DMS153 (cell line): Measurements from ENCODE around the gene B9D2.

Experiments
- DNase-seq: peaks from one replicate; lab custom pipeline; 2025; lab: John Stamatoyannopoulos, UW

The B9D2 gene

DNA sequence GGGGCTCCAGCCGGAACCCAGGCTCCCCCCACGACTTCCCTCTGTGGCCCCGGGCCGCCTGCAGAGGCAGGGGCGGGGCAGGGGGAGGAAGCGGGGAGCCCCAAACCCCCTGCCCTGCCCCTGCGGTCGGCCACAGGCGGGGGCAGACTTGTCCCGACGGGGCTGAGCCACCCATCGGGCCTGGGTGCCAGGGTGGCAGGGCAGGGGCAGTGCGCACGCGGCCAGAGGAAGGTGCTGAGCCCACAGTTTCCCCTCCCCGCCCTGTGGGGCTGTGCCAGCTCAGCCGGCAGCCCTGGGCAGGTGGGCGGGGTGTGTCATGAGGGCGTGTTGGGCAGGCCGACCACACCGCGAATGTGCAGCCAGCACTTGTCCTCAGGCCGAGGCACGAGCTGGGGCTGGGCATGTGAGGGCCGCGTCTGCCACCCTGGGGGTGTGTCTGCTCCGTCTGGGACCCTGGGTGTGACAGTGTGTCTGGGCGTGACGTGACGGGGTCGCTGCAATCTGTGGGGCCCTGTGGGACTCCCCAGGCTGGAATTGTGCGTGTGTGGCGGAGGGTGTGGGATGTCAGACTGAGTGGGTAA, 36.3 kb downstream of the B9D2 start:
- peak; percentile 32 for DNase-seq

DNA sequence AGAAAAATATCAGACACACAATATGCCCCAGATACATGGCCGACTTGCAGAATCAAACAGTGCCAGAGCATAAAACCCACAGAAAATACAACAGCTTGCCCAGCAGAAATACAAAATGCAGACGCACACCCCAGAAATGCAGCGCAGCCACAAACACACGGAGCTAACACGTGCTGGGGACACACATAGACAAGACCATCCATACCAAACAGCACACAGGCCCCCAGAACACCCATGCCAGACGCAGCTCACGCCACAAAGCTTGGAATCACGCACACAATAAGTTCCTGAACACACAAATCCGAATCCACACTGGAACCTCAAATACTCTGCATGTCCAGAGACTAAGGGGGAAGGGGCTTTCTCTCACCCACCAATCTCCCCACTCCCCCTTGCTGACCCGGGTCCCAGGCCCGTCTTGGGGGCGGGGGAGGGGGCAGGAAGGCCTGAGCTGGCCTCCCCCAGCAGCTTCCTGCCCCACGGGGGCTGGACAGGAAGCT, 36.8 kb downstream of the B9D2 start:
- DNase-seq = no peak

DNA sequence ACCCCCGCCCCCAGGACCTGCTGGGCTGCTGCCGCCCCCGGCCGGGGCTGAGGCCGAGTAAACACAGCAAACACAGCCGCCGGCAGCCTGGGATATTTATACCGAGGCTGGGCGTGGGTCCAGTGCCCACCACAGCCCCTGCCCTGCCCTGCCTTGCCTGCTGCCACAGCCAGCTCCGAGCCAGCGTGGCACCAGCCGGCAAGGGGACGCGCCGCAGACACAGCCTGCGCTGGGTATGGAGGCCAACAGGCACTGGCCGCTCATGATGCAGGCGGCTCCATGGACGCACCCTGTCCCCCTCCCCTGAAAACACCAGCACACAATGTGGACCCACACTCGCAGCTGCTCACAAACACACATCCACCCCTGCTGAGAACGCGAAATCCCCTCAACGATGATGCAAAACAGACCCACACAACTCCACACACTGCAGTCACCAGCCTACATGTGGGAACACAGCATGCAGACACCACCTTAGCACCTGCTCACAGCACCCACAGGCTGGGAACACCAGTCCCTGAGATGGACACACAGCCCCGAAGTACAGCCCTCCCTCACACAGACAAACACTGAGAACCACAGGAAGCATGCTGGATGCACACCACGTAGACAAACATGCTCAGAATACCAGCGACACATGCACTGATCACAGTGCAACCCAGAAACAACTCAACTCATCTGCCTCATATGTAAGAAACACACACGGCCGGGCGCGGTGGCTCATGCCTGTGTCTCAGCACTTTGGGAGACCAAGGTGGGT, 37.8 kb downstream of the B9D2 start:
- DNase-seq = no peak

DNA sequence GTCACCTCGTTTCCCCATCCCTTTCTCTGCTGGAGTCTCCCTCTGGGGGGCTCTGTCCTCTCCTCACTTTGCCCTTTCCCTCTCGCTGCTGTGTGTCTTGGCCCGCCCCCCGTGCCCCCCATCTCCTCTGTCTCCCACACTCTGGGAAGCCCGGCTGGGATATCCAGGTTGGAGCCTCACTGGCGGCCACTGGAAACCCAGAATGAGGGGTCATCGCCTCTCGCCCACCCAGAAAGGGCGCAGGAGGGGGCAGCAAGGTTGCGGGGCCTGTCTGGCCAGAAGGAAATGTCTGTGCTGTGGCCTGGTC, 38.4 kb downstream of the B9D2 start:
- DNase-seq = no peak

DNA sequence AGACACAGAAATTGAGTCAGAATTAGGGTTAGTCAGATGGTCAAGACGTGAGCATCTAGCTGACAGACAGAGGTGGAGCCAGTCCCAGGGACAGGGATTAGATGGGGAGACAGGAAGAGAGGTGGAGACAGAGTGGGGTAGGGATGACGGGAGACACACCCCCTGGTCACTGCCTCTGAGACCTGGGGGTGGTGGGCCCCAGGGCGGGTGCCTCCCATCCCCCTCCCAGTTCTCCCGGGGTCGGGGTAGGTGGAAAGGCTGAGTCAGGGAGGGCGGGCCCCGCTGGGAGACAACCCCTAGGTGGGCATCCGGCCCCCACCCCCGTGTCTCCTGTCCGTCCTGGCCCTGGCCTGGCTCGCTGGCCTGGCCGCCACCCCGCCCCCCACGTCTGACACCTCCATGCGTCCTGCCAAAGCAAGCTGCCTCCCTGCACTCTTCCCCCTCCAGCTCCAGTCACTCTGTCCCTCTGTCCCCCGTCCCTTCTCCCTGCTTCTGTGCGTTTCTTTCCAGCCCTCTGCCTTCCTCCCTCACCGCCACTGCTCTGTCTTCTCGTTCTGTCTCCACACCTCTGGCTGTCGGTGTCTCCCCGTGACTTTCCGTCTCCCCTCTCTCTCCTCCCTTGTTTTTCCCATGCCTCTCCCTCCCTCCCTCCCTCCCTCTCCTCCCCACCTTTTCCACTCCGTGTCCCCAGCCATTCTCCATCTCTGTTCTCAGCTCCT, 38.9 kb downstream of the B9D2 start:
- no peak for DNase-seq

DNA sequence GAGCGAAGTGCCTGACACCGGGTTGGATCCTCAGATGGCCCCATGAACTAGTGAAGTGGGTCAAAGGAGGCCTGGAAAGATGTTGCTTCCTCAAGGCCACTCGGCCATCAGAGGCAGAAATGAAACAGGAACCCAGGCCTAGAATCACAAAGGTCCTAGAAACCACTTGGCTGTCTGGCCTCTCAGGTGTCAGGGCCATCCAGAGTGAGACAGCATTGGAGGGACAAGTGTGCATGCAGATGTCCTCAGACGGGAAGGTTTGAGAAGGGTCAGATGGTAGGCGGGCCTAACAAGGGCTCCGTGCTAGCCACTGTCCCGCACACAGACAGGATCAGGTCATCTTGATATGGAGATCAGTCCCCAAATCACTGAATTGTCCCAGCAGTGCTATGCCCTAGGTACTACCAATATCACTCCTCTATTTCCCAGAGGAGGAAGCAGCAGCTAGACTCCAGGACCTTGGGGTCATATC, 39.7 kb downstream of the B9D2 start:
- DNase-seq = no peak

DNA sequence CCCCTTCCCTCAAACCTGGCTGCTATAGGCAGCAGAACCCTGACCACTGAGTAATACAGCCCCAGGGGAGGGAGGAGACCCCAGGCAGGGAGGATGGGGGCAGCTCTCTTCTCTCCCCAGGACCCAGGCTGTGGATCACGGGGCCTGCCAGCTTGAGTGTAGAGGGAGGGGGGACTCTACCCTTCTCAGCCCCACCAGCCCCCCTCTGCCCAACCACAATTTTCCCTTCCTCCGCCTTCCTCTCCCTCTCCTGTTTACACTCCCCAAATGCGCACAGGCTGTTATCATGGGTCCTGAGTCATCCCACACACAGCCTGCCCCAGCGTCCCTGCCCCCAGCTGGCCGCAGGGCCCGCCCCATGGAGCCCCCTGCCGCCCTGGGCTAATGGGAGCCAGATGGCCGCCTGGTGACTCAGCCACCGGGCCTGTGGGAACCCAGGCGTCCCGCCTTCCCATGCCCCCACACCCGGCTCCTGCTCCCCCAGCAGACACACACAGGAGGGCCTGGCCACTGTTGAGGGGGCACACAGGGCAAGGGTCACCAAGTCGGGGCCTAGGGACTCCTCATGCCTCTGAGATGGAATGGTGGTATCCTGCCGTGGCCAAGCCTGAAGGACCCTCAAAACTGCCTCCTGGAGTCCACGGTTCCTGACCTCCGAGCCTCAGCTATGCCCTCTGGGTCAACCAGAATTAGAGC, 40.4 kb downstream of the B9D2 start:
- no peak for DNase-seq

DNA sequence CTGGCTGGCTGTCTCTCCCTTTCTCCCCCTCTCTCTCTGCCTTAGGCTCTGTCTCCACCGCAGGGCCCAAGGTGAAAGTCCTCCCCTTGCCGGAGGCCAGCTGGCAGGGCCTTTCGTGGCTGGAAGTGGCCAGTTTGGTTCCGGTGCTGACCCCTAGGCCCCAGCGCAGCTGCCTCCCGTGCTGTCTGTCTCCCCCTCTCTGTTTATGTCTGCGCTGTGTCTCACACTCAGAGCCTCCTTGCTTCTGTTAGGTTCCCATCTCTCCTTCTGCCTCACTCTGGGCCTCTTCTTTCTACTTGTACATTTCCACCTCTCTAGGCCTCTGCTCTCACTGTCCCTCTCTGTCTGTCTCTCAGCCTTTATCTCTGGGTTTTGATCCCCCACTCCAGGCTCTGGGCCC, 40.9 kb downstream of the B9D2 start:
- no peak for DNase-seq

DNA sequence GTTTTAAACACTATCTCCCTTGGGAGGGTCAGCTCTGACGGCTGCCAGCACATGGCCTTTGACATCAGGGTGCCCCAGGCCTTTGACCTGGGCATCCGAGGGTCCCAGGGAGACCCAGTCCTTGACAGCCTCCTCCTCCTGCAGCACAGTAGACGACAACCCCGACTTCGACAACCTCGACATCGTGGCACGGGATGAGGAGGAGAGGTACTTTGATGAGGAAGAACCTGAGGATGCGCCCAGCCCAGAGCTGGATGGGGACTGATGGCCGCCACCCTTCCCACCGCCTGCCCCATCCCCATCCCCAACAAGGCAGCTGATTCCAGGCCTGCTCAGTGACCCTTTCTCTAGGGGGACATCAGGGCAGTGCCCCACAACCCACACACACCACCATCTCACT, 41.5 kb downstream of the B9D2 start:
- DNase-seq = no peak

DNA sequence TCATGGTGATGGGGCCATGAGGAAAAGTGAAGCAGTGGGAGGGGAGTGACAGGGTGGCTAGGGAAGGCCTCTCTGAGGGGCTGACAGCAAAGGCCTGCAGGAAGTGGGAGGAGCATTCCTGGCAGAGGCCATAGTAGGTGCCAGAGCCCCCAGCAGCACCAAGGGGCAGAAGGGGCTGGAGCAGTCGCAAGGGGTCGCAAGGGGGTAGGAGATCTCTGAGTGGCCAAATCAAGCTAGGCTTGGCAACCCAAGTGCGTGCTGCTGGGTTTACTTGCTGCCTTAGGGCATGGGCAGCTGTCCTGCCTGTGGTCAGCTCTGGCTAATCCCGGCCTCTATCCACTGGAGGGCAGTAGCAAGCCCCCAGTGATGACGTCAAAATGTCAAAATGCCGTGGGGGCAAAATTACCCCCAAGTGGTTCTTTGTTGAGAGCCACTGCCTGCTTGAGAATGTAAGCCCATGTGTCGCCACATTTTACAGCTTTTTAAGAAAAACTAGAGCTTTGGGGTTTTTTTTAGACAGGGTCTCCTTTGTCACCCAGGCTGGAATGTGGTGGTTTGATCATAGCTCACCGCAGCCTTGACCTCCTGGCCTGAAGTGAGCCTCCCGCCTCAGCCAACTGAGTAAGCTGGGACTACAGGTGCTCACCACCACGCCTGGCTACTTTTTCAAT, 42.2 kb downstream of the B9D2 start:
- DNase-seq = no peak

DNA sequence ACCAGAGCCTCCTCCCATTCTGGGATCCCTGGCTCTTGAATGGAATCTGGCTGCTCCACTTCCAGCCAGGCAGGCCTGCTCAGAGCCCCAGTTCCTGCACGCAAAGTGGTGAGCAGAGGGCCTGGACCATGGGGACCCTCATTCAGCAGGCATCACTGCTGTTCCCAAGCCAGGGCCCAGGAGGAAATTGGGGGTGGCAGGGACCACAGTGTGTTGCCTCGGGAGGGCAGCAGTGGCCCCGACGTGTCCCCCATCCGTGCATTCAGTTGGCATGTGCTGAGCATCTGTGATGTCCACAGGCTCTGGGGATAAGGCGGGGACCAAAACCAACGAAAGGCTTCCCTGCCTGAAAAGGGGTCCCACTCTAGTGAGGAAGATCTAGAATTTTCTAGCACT, 42.7 kb downstream of the B9D2 start:
- DNase-seq = no peak

DNA sequence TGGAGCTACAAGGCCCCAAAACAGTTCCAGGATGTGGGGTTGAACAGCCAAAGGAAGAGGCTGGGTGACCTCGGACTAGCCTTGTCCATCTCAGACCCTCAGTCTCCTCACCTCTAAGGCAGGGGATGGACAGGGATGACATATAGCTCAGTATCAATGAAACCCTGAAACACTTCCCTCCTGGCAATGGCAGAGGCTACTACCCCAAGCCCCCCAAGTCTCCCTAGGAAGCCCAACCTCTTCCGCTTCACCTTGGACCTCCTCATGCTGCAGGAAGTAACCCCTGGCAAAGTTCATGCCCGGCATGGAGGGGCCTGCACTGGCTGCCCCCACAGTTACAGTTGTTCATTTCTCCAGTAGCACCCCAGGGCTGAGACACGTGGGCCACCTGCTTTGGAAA, 43.4 kb downstream of the B9D2 start:
- DNase-seq = no peak

DNA sequence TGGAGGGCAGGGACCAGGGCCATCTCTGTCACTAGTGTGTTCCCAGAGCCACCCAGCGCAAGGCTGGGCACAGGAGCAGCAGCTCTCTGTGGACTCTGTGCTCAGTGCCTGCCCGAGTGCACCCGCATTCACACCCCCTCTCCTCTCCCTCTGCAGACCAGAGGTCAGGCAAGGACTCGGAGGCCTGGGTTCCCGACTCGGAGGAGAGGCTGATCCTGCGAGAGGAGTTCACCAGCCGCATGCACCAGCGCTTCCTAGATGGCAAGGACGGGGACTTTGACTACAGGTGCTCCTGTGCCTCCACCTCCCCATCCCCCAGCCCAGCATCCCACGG, 43.8 kb downstream of the B9D2 start:
- no peak for DNase-seq

DNA sequence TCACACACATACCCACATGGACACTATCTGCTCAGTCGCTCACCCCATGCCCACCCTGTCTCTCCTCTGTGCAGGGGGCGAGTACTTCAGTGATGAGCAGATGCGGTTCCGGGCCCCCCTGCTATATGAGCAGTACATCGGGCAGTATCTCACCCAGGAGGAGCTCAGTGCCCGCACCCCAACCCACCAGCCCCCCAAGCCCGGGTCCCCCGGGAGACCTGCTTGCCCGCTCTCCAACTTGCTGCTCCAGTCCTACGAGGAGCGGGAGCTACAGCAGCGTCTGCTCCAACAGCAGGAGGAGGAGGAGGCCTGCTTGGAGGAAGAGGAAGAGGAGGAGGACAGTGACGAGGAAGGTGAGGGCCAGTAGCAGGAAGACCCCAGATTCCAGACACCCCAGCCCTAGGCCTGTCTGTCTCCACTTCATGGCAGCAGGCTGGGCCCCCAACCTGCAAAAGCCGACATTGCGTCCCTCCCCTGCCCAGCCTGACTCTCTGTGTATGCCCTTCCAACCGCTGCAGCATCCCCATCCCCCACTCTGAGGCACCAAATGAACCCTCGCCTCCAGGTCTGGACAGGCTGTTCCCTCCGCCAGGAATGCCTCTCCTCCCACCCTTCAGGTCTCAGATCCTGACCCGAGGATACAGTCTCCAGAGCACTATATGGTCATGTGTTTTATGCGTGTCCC, 44.3 kb downstream of the B9D2 start:
- DNase-seq = no peak

DNA sequence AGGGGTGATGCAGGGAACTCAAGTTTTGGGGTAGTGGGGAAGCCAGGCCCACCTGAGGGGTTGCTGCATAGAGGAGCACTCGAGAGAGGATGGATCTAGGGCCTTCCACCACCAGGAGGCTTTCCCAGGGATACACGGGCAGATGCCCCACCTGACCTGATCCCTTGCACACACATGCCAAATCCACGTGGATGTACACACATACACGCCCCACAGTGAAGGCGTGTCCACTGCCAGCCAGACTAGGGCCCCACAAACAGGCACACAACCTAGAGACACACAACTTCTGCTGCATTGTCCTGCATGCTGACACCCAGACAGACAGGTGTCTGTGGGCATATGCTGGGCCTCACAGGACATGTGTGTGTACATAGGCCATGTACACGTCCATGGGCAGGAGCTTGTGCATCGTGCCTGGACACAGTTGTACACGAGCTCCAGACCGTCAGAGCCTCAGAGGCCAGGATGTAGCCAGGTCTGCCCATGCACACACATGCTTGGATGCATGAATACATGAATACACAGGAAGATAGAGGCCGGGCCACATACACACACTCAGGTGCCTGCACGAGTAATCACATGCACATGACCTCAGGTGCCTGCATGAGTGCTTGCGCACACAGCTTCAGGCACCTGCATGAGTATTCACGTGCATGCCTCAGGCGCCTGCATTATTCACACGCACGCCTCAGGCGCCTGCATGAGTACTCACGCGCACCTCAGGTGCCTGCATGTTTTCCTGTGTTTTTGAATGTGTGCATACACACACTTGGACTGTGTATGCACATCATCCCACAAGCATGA, 45.1 kb downstream of the B9D2 start:
- no peak for DNase-seq

DNA sequence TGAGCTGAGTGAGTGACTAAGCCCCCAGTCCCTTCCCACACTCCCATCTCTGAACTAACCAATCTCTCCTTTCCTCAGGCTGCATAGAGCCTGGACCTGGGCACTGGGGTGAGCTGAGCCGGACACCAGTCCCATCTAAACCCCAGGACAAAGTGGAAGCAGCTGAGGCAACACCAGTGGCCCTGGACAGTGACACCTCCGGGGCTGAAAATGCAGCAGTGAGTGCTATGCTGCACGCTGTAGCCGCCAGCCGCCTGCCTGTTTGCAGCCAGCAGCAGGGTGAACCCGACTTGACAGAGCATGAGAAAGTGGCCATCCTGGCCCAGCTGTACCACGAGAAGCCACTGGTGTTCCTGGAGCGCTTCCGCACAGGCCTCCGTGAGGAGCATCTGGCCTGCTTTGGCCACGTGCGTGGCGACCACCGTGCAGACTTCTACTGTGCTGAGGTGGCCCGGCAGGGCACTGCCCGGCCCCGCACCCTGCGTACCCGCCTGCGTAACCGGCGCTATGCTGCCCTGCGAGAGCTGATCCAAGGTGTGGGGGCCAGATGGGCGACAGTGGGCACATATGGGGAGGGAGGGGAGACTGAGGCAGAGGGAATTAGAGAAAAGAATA, 47.5 kb downstream of the B9D2 start:
- no peak for DNase-seq

DNA sequence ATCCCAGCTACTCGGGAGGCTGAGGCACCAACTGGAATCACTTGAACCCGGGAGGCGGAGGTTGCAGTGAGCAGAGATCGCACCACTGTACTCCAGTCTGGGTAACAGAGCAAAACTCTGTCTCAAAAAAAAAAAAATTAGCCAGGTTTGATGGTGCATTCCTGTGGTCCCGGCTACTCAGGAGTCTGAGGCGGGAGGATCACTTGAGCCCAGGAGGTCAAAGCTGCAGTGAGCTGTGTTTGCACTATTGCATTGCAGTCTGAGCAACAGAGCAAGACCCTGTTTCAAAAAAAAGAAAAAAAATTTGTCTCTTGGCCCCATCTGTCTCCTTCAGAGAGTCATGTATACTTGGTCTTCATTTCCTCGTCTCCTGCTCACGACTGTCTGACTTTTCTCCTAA, 52.3 kb downstream of the B9D2 start:
- no peak for DNase-seq

DNA sequence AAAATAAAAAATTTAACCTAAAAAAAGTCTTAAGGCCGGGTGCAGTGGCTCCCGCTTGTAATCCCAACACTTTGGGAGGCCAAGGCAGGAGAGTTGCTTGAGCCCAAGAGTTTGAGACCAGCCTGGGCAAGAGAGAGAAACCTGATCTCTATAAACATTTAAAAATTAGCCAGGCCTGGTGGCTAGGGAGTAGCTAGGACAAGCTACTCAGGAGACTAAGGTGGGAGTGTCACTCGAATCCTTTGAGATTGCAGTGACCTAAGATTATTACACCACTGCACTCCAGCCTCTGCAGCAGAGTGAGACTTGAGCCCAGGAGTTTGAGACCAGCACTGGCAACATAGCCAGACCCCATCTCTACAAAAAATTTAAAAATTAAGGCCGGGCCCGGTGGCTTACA, 52.9 kb downstream of the B9D2 start:
- no peak for DNase-seq

DNA sequence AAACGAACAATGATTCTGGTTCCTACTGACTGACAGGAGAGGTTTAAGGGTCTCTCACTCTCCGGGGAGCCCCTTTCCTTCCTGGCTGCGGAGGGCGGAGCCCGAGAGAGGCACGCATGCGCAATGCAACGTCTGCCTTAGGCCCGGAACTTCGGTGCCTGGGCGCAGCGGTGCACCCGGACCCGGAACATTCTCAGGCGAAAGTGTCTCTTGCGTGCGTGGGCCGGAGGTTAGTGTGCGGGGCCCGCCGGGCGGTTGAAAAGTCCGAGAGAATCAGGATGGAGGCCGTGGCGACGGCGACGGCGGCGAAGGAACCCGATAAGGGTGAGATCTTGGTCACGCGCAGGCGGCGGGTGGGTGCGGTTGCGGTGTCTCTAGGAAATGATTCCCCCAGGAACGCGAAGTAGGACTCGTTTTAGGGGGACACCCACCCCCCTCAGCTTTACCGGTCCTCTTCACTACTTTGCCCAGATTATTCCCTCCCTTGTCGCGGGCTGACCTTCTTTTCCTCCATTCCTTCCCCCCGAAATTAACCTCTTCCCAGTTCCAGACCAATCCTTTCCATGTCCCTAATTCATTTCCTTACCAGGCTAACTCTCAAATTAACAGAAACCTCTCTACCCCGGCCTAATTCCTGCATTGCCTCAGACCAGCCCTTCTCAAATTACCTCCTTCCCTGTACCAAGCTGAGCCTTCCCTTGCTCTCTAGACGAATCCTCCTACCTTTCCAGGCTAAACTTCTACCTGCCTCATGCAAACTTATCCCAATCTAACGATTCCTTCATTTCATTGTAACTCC, 53.7 kb downstream of the B9D2 start, which contains the start of gene CCDC97:
CCDC97 (plus strand) TSS at position 140 of the 799 bp plus-strand sequence; CDS start at position 279, 139 bp downstream.
- peak; percentile 57 for DNase-seq
